Osteoblast (primary cell): ENCODE measurements around the gene USP48. TPM values are rescaled to one million over a fixed set of nuclear protein-coding genes. Genes with fewer than 3 reads are reported as not detected.
"Not testable (repeated sequence)": the region's sequence is repeated elsewhere in the genome, so short reads cannot be mapped to it uniquely, and the experiment has no call there.

Experiments
- DNase-seq: peaks from one replicate; pipeline ENCODE4 v3.0.0; 2011; ENCODE audit warnings: low spot score, mixed read lengths; ENCODE audit not compliant: insufficient read length; ENCODE audit errors: missing footprints
- H2AFZ ChIP-seq: 2 replicates; pipeline ENCODE4 v1.6.0; 2011; ENCODE audit warnings: mild to moderate bottlenecking, low read length
- H3K27ac ChIP-seq: 2 replicates; pipeline ENCODE4 v1.5.1; 2011; ENCODE audit warnings: mild to moderate bottlenecking, low read depth, low read length, moderate library complexity
- H3K27me3 ChIP-seq: 2 replicates; pipeline ENCODE4 v1.6.0; 2012; ENCODE audit warnings: mild to moderate bottlenecking, control low read depth, inconsistent platforms, low read length, moderate library complexity; ENCODE audit not compliant: insufficient read depth
- H3K36me3 ChIP-seq: 2 replicates; pipeline ENCODE4 v1.5.1; 2011; ENCODE audit warnings: mild to moderate bottlenecking, low read length, control low read depth, moderate library complexity; ENCODE audit not compliant: insufficient read depth
- H3K4me1 ChIP-seq: 2 replicates; pipeline ENCODE4 v1.5.1; 2011; ENCODE audit warnings: mild to moderate bottlenecking, low read length, control low read depth, moderate library complexity; ENCODE audit not compliant: insufficient read depth
- H3K4me2 ChIP-seq: 2 replicates; pipeline ENCODE4 v1.6.0; 2011; ENCODE audit warnings: mild to moderate bottlenecking, low read length; ENCODE audit not compliant: insufficient read depth
- H3K4me3 ChIP-seq: fragments of 200-600 bp; sonication (generic); 3 replicates; pipeline ENCODE4 v1.5.1; 2012; ENCODE audit warnings: mild to moderate bottlenecking, low read length, inconsistent platforms; ENCODE audit not compliant: insufficient read depth
- H3K79me2 ChIP-seq: 2 replicates; pipeline ENCODE4 v1.6.0; 2012; ENCODE audit warnings: mild to moderate bottlenecking, low read length, control low read depth, inconsistent platforms; ENCODE audit not compliant: insufficient read depth
- H3K9me3 ChIP-seq: 2 replicates; pipeline ENCODE4 v1.5.1; 2011; ENCODE audit warnings: low read depth, low read length, control low read depth
- H4K20me1 ChIP-seq: 2 replicates; pipeline ENCODE4 v1.6.0; 2012; ENCODE audit warnings: mild to moderate bottlenecking, low read length, control low read depth; ENCODE audit not compliant: insufficient read depth
- total RNA-seq: library from RNA; depleted of rRNA; stranded (reverse); fragments of >200 nt; gene quantifications from 2 replicates; pipeline ENCODE4 v1.2.3, GENCODE V29; 2012
- TF ChIP-seq, protein P1 (sequence below): IDR thresholded peaks from 2 replicates; pipeline ENCODE4 v1.5.1; 2011; ENCODE audit warnings: mild to moderate bottlenecking, low read depth, low read length, moderate library complexity; ENCODE audit errors: extremely low read depth

USP48 gene
- total RNA-seq, 1 donor = 52.5 TPM

DNA sequence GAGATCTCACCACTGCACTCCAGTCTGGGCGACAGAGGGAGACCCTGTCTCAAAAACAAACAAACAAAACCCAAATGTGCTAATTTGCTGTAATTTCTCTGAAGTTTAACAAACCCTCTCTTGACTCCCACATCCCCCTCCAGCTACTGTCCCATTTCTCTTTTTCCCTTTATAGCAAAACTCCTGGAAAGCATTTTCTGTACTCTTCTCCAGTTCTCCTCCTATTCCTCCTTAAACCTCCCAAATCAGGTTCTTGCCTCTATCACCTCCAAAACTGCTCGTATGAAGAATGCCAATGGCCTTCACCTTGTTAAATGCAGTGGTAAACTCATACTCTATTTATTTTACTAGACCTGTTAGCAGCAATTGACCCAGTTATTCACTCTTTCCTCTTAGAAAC, 3.7 kb upstream of the USP48 start:
- Histone ChIP-seq H3K79me2 (peaks cover 13% of the 10 kb centered on the region), H3K36me3 (no peaks in the 10 kb centered on the region), H2AFZ (no peak overlapping the region), H3K4me3 (no peak overlapping the region), H3K9me3 (no peaks in the 10 kb centered on the region), H3K4me1 (peaks cover 12% of the 10 kb centered on the region), H4K20me1 (no peaks in the 10 kb centered on the region), H3K4me2 (no peak overlapping the region), H3K27ac (no peak overlapping the region), H3K27me3 (no peaks in the 10 kb centered on the region)
- no peak for DNase-seq
- TF ChIP-seq, protein P1, sequence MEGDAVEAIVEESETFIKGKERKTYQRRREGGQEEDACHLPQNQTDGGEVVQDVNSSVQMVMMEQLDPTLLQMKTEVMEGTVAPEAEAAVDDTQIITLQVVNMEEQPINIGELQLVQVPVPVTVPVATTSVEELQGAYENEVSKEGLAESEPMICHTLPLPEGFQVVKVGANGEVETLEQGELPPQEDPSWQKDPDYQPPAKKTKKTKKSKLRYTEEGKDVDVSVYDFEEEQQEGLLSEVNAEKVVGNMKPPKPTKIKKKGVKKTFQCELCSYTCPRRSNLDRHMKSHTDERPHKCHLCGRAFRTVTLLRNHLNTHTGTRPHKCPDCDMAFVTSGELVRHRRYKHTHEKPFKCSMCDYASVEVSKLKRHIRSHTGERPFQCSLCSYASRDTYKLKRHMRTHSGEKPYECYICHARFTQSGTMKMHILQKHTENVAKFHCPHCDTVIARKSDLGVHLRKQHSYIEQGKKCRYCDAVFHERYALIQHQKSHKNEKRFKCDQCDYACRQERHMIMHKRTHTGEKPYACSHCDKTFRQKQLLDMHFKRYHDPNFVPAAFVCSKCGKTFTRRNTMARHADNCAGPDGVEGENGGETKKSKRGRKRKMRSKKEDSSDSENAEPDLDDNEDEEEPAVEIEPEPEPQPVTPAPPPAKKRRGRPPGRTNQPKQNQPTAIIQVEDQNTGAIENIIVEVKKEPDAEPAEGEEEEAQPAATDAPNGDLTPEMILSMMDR = no peak

DNA sequence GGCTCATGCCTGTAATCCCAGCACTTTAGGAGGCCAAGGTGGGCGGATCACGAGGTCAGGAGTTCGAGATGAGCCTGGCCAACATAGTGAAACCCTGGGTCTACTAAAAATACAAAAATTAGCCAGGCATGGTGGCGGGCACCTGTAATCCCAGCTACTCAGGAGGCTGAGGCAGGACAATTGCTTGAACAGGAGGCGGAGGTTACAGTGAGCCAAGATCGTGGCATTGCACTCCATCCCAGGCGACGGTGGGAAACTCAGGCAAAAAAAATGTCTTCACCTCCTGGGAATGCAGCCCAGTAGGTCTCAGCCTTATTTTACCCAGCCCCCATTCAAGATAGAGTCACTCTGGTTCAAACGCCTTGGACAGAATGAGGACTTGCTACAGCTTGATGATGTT, 2.8 kb upstream of the USP48 start:
- H3K4me2 ChIP-seq, H2AFZ ChIP-seq, H3K9me3 ChIP-seq, H3K27ac ChIP-seq, H3K4me3 ChIP-seq, H3K27me3 ChIP-seq, H4K20me1 ChIP-seq, DNase-seq, H3K36me3 ChIP-seq: not testable (repeated sequence)
- peaks cover 20% of the 10 kb centered on the region for H3K79me2 ChIP-seq
- H3K4me1 ChIP-seq = peaks cover 19% of the 10 kb centered on the region

DNA sequence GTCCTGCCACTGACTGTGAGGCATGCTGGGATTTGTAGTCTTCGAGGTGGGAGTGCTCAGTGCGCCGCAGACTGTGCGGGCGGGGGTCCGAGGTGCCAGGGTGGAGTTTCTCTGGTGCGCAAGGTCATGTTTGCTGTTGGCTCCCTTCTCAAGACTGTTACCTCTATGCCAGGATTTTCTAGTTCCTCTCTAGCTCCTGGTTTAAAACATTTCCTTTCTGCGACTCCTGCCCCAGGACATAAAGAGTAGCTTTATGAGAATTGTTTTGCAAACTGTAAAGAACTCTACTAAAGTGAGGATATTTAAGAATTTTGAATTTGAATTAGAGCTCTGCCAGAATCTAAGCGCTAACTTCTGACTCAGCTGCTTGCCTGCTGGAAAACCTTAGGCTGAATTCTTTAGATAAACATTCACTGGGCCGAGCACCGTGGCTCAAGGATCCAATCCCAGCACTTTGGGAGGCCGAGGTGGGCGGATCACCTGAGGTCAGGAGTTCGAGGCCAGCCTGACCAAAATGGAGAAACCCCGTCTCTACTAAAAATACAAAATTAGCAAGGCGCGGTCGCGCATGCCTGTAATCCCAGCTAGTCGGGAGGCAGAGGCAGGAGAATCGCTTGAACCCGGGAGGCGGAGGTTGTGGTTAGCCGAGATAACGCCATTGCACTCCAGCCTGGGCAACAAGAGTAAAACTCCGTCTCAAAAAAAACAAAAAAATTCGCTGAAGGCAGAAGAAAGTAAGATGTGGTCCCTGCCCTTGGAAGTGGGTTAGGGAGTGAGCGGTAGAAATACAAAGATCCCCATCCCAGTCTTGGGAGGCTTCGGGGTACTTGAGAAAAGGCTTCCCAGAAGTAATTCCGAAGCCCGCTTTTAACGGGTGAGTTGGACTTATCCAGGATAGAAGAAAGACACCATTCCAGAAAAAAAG, 992 bp upstream of the USP48 start:
- H2AFZ ChIP-seq = peak overlapping the region; percentile 91
- H3K4me3 ChIP-seq = peak overlapping the region; percentile 77
- H3K27ac ChIP-seq = peak overlapping the region; percentile 99
- TF ChIP-seq, protein P1 = no peak
- peaks cover 9% of the 10 kb centered on the region for H4K20me1 ChIP-seq
- H3K9me3 ChIP-seq = no peaks in the 10 kb centered on the region
- peaks cover 19% of the 10 kb centered on the region for H3K4me1 ChIP-seq
- peak; percentile 80 for DNase-seq
- peaks cover 38% of the 10 kb centered on the region for H3K79me2 ChIP-seq
- no peaks in the 10 kb centered on the region for H3K36me3 ChIP-seq
- peak overlapping the region; percentile 96 for H3K4me2 ChIP-seq
- H3K27me3 ChIP-seq = no peaks in the 10 kb centered on the region

DNA sequence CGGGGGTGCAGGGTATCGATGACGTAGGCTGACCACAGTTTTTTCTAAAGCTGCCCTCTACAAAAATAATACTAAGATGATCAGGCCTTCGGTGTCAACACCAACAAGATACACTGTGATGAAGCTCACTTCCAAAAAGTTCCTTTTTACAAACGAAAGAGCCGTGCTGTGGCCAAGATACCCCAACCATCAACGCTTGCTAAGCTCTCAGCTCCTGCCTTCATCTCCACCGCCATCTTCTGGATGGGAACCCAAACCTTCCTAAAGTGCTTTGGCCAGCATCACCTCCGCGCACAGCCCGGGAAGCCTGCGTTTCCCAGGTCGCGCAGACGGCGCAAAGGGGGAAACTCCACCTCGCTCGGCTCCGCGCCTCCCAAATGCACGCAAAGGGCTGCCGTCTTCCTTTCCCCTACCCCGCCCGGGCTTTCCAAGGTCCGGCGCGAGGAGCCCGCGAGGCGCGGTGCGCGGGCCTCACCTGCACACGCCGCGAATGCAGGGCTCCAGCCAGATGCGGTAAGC, 541 bp downstream of the USP48 start:
- Histone ChIP-seq H3K27me3 (no peaks in the 10 kb centered on the region), H3K79me2 (peaks cover 53% of the 10 kb centered on the region), H4K20me1 (peaks cover 17% of the 10 kb centered on the region), H3K27ac (peak overlapping the region; percentile 99), H2AFZ (peak overlapping the region; percentile 91), H3K9me3 (no peaks in the 10 kb centered on the region), H3K36me3 (no peaks in the 10 kb centered on the region), H3K4me3 (peak overlapping the region; percentile 77), H3K4me2 (peak overlapping the region; percentile 96), H3K4me1 (peaks cover 19% of the 10 kb centered on the region)
- TF ChIP-seq, protein P1 = peak; percentile 48
- DNase-seq = peak; percentile 73
